HepG2 (cell line): ENCODE results near the gene CCT3. TPM values are rescaled to one million over a fixed set of nuclear protein-coding genes. Genes with fewer than 3 reads are reported as not detected.
A peak's percentile ranks its signal among the peaks of the same experiment; 100 is the strongest.
"Not testable (repeated sequence)": the region's sequence is repeated elsewhere in the genome, so short reads cannot be mapped to it uniquely, and the experiment has no call there.

Experiments
- ATAC-seq: fragments of 200-7000 bp; cut with Tn5 transposase; 3 replicates; pipeline ENCODE4 v1.9.1; 2020; ENCODE audit warnings: mild to moderate bottlenecking, moderate library complexity
- BruUV-seq: library from RNA; stranded (reverse); fragments of 400-500 nt; replicated peaks from 2 replicates; lab custom pipeline; 2021; lab: Mats Ljungman, UMichigan
- CTCF ChIA-PET: fragments of 300-600 bp; formaldehyde crosslinking; extraction: SDS; loops from one replicate; lab custom pipeline; 2021; ENCODE audit warnings: low total read pairs, inconsistent platforms, low intra/inter-chr PET ratio; lab: Yijun Ruan, JAX
- POLR2A ChIA-PET: fragments of 350-600 bp; sonication (Branson Sonifier 250); formaldehyde crosslinking; loops from one replicate; lab custom pipeline; 2020; ENCODE audit warnings: antibody characterized with exemption, inconsistent platforms; lab: Yijun Ruan, JAX
- DNase-seq: peaks from one replicate; pipeline ENCODE4 v3.0.0-alpha.2; 2015; ENCODE audit warnings: low spot score
- FAIRE-seq: peaks from 3 replicates; lab custom pipeline; 2011; peaks lifted over from hg19 to GRCh38; lab: Jason Lieb, UNC
- H2AFZ ChIP-seq: one replicate; pipeline ENCODE4 v1.6.1; 2011; ENCODE audit warnings: low read length, inconsistent platforms
- H3K27ac ChIP-seq: fragments of 300-600 bp; 3 replicates; pipeline ENCODE4 v1.8.0; 2011; ENCODE audit warnings: mixed run types, mild to moderate bottlenecking, mixed read lengths, low read length, inconsistent platforms; ENCODE audit not compliant: insufficient read depth; ENCODE audit errors: extremely low read length
- H3K27me3 ChIP-seq, 2 experiments: fragments of 200-600 bp in 1 of 2; 2 replicates in 1 of 2; 3 replicates in 1 of 2; pipeline versions ENCODE4 v1.6.0 to v1.8.0; 2011; ENCODE audit warnings: low read length in 2 of 2, mild to moderate bottlenecking in 2 of 2, moderate library complexity in 2 of 2, inconsistent platforms in 1 of 2; ENCODE audit not compliant: insufficient read depth in 2 of 2, control insufficient read depth in 1 of 2
- H3K36me3 ChIP-seq, 2 experiments: fragments of 200-600 bp in 1 of 2; replicated peaks in 1 of 2; 2 replicates in 1 of 2; 3 replicates in 1 of 2; pipeline versions ENCODE4 v1.5.1 to v1.8.0; 2011; ENCODE audit warnings: low read length in 2 of 2, inconsistent platforms in 1 of 2; ENCODE audit not compliant: insufficient read depth in 2 of 2, control insufficient read depth in 1 of 2
- H3K4me1 ChIP-seq: 2 replicates; pipeline ENCODE4 v1.5.1; 2012; ENCODE audit warnings: low read length, inconsistent platforms; ENCODE audit not compliant: insufficient read depth
- H3K4me2 ChIP-seq: 2 replicates; pipeline ENCODE4 v1.6.0; 2011; ENCODE audit warnings: low read depth, low read length, inconsistent platforms
- H3K4me3 ChIP-seq, 3 experiments: fragments of 200-600 bp in 1 of 3; sonication (generic), shearing (Covaris generic) in 1 of 3; replicated peaks in 1 of 3; 2 replicates each; pipeline ENCODE4 v1.5.1; 2011 to 2016; ENCODE audit warnings: low read length in 3 of 3, inconsistent platforms in 2 of 3, low read depth in 2 of 3, mild to moderate bottlenecking in 2 of 3, control low read depth in 1 of 3, mixed read lengths in 1 of 3; ENCODE audit not compliant: insufficient read depth in 1 of 3
- H3K79me2 ChIP-seq: one replicate; pipeline ENCODE4 v1.6.1; 2011; ENCODE audit warnings: low read length, inconsistent platforms; ENCODE audit not compliant: insufficient read depth
- H3K9ac ChIP-seq: 2 replicates; pipeline ENCODE4 v1.6.0; 2011; ENCODE audit warnings: mild to moderate bottlenecking, low read depth, low read length, inconsistent platforms; ENCODE audit not compliant: insufficient read depth
- H3K9me3 ChIP-seq: 2 replicates; pipeline ENCODE4 v1.5.1; 2012; ENCODE audit warnings: mild to moderate bottlenecking, low read length
- H4K20me1 ChIP-seq: 2 replicates; pipeline ENCODE4 v1.6.0; 2011; ENCODE audit warnings: inconsistent platforms, mild to moderate bottlenecking, low read length, moderate library complexity; ENCODE audit not compliant: insufficient read depth
- FOXP1 ChIP-seq, 2 experiments: fragments of 450-650 bp in 1 of 2; IDR thresholded peaks; 2 replicates each; pipeline ENCODE4 v1.6.1; 2017 to 2018; ENCODE audit warnings: antibody characterized with exemption in 1 of 2
- HNRNPUL1 ChIP-seq: fragments of 200-400 bp; formaldehyde crosslinking; IDR thresholded peaks from 2 replicates; pipeline ENCODE4 v1.6.1; 2017; ENCODE audit warnings: low read depth, mild to moderate bottlenecking, low read length, moderate library complexity
- NFIB ChIP-seq: sonication (generic); formaldehyde crosslinking; IDR thresholded peaks from 2 replicates; pipeline ENCODE4 v1.9.0; 2021; ENCODE audit warnings: missing genetic modification reagents, mild to moderate bottlenecking, borderline replicate concordance
- PCBP2 ChIP-seq: fragments of 200-400 bp; formaldehyde crosslinking; optimal IDR thresholded peaks from 2 replicates; pipeline ENCODE3; 2018; ENCODE audit warnings: low read length, low read depth; ENCODE audit not compliant: poor library complexity, severe bottlenecking
- POLR2A ChIP-seq, 2 experiments: IDR thresholded peaks; 2 replicates each; pipeline ENCODE4 v1.6.1; 2011; ENCODE audit warnings: low read depth in 2 of 2, low read length in 2 of 2, mild to moderate bottlenecking in 1 of 2, moderate library complexity in 1 of 2; ENCODE audit not compliant: insufficient read depth in 1 of 2
- SATB2 ChIP-seq: sonication (generic); formaldehyde crosslinking; IDR thresholded peaks from 2 replicates; pipeline ENCODE4 v1.5.0; 2020; ENCODE audit warnings: missing genetic modification reagents
- SUZ12 ChIP-seq: fragments of 150-350 bp; IDR thresholded peaks from 2 replicates; pipeline ENCODE4 v1.6.1; 2014; ENCODE audit warnings: low read depth, low read length
- ZBTB39 ChIP-seq: sonication (generic); formaldehyde crosslinking; IDR thresholded peaks from 2 replicates; pipeline ENCODE4 v1.5.0; 2020; ENCODE audit warnings: missing genetic modification reagents
- ZBTB46 ChIP-seq: sonication (generic); formaldehyde crosslinking; IDR thresholded peaks from 2 replicates; pipeline ENCODE4 v1.4.0; 2020; ENCODE audit warnings: mild to moderate bottlenecking, missing genetic modification reagents, borderline replicate concordance
- ZNF264 ChIP-seq: sonication (generic); formaldehyde crosslinking; IDR thresholded peaks from 2 replicates; pipeline ENCODE4 v1.4.0; 2020; ENCODE audit warnings: missing genetic modification reagents
- ZNF431 ChIP-seq: sonication (generic); formaldehyde crosslinking; IDR thresholded peaks from 2 replicates; pipeline ENCODE4 v1.9.0; 2022; ENCODE audit warnings: missing genetic modification reagents, low read depth, mild to moderate bottlenecking, borderline replicate concordance
- ZNF564 ChIP-seq: sonication (generic); formaldehyde crosslinking; IDR thresholded peaks from 2 replicates; pipeline ENCODE4 v1.8.1; 2023; ENCODE audit warnings: mild to moderate bottlenecking, missing genetic modification reagents
- ZNF781 ChIP-seq: sonication (generic); formaldehyde crosslinking; IDR thresholded peaks from 2 replicates; pipeline ENCODE4 v1.5.1; 2020; ENCODE audit warnings: borderline replicate concordance, mild to moderate bottlenecking, missing genetic modification reagents; ENCODE audit errors: not compliant biosample characterization
- WGBS: methylation state at CpG from one replicate; pipeline ENCODE4 v1.1.6; 2017; ENCODE audit warnings: low lambda C conversion rate; 5-methylcytosine and 5-hydroxymethylcytosine counted together
- in situ Hi-C: cut with HindIII; loops from 2 replicates; pipeline ENCODE4 v1.10.0; 2017; ENCODE audit warnings: low pct_unique_long_range_greater_than_20kb; ENCODE audit not compliant: extremely low pct_ligation_motif_present
- intact Hi-C: fragments of 100-400 bp; cut with micrococcal nuclease; formaldehyde crosslinking; loops from one replicate; pipeline ENCODE4 v1.10.0; 2022; ENCODE audit not compliant: unreplicated experiment
- polyA plus RNA-seq, 8 experiments: library from polyadenylated mRNA; depleted of rRNA in 3 of 8; stranded (reverse) in 7 of 8; unstranded in 1 of 8; fragments of >200 nt; fragmentation: Illumina TruSeq in 4 of 8; extraction: Trizol in 4 of 8; gene quantifications; 2 replicates each; pipeline versions ENCODE4 v1.2.1 to v1.2.3, GENCODE V29; 2011 to 2016; ENCODE audit warnings: low read depth in 4 of 8, missing spikeins in 1 of 8, mixed read lengths in 1 of 8; ENCODE audit not compliant: insufficient read depth in 1 of 8
- total RNA-seq, 5 experiments: library from RNA; depleted of rRNA; stranded (reverse); fragments of >200 nt; fragmentation: Illumina TruSeq; extraction: Trizol; gene quantifications; 2 replicates each; pipeline ENCODE4 v1.2.3, GENCODE V29; 2016; ENCODE audit warnings: low read depth in 1 of 5

CCT3 gene
- total and polyA plus RNA-seq, 2 of the 13 experiments (the other 11 are each of a cell fraction or from before 2014, with no cell fraction given): 319 to 615 TPM

GRCh38 chr1:156356262-156356874 lies 18.3 kb upstream of the CCT3 start (continued):
- TF ChIP-seq SUZ12 (no peak), NFIB (CRISPR knock-in tag) (no peak), ZNF781 (CRISPR knock-in tag) (peak; percentile 6), ZNF431 (no peak)

- H3K79me2 ChIP-seq, H3K27me3 ChIP-seq, DNase-seq, BruUV-seq, H3K9ac ChIP-seq, FAIRE-seq, ATAC-seq, H3K4me3 ChIP-seq, POLR2A ChIA-PET, H3K27ac ChIP-seq, CTCF ChIA-PET, H3K9me3 ChIP-seq, H2AFZ ChIP-seq, H3K36me3 ChIP-seq, H4K20me1 ChIP-seq, H3K4me2 ChIP-seq, intact Hi-C loops: not testable (repeated sequence)
- in situ Hi-C loops: loop anchor here (10.0 kb wide), 1 partner anchor 92 kb away; no protein-coding TSS in a partner anchor
- peaks cover 15% of the 10 kb centered on the region for H3K4me1 ChIP-seq
- WGBS: 85% methylated on average over 13 of the region's 13 CpGs
Measured at GRCh38 chr1:156352481-156352880, 14.4 kb upstream of the CCT3 start.

- DNase-seq: no peak
- in situ Hi-C loops (no loop called here), intact Hi-C loops (no loop called here)
- no peak overlapping the region for H3K9ac ChIP-seq
- no peaks in the 10 kb centered on the region for H3K9me3 ChIP-seq
- POLR2A ChIA-PET: no interaction called here
- H3K27ac ChIP-seq: no peak overlapping the region
- no peak for ATAC-seq
- BruUV-seq: no TSS peak
- H3K79me2 ChIP-seq: no peaks in the 10 kb centered on the region
- H3K4me1 ChIP-seq: no peaks in the 10 kb centered on the region
- no peak for FAIRE-seq
- H3K4me3 ChIP-seq: no peak overlapping the region
- no peak overlapping the region for H3K4me2 ChIP-seq
- WGBS: 80% methylated on average over 4 of the region's 4 CpGs
- CTCF ChIA-PET: no interaction called here
- no peaks in the 10 kb centered on the region for H4K20me1 ChIP-seq
- no peaks in the 10 kb centered on the region for H3K27me3 ChIP-seq
- H2AFZ ChIP-seq: no peak overlapping the region
- H3K36me3 ChIP-seq: no peaks in the 10 kb centered on the region
- TF ChIP-seq ZBTB39 (CRISPR knock-in tag) (no peak), FOXP1 (IDR thresholded peaks at IDR 0.05) (no peak), FOXP1 (CRISPR knock-in tag; IDR thresholded peaks at IDR 0.05) (no peak), ZBTB46 (CRISPR knock-in tag) (no peak), ZNF564 (CRISPR knock-in tag) (no peak), ZNF264 (CRISPR knock-in tag) (no peak), HNRNPUL1 (no peak), PCBP2 (no peak), POLR2A (IDR thresholded peaks at IDR 0.05; ENCODE audit: insufficient read depth in 1 of 2, low read depth in 2 of 2, low read length in 2 of 2) (no peak), SATB2 (no peak)
Measured at GRCh38 chr1:156347331-156347730, 9.2 kb upstream of the CCT3 start.
